Esophagus squamous epithelium (tissue), 5 donors: Measurements from ENCODE around the gene GALNT14. TPM values are rescaled to one million over a fixed set of nuclear protein-coding genes. Genes with fewer than 3 reads are reported as not detected.

Experiments
- DNase-seq: peaks from one replicate; lab custom pipeline; 2025; lab: John Stamatoyannopoulos, UW
- H3K27ac ChIP-seq, 4 donors: fragments of 200-600 bp; sonication (generic); one replicate each; pipeline ENCODE4 v1.5.1; 2016 to 2019; ENCODE audit warnings: mild to moderate bottlenecking in 1 of 4
- H3K27me3 ChIP-seq, 4 donors: fragments of 200-600 bp; sonication (generic); 1 replicate in 3 of 4; 2 replicates in 1 of 4; pipeline versions ENCODE4 v1.5.1 to v1.6.0; 2017 to 2021; ENCODE audit warnings: antibody characterized with exemption in 1 of 4
- H3K36me3 ChIP-seq, 3 donors: fragments of 200-600 bp; sonication (generic); one replicate each; pipeline ENCODE4 v1.5.1; 2016 to 2019
- H3K4me1 ChIP-seq, 3 donors: fragments of 200-600 bp; sonication (generic); one replicate each; pipeline ENCODE4 v1.5.1; 2017 to 2019
- H3K4me3 ChIP-seq, 4 donors: fragments of 200-600 bp; sonication (generic); 1 replicate in 3 of 4; 2 replicates in 1 of 4; pipeline ENCODE4 v1.5.1; 2016 to 2019; ENCODE audit warnings: mild to moderate bottlenecking in 2 of 4, moderate library complexity in 1 of 4
- H3K9me3 ChIP-seq, 3 donors: fragments of 200-600 bp; sonication (generic); one replicate each; pipeline ENCODE4 v1.5.1; 2016 to 2019
- CTCF ChIP-seq, 6 experiments: fragments of 450-650 bp in 4 of 6; fragments of 200-600 bp in 2 of 6; sonication (generic) in 2 of 6; IDR thresholded peaks; one replicate each; pipeline ENCODE4 v1.5.1; 2016 to 2019; ENCODE audit warnings: antibody characterized with exemption in 6 of 6, mild to moderate bottlenecking in 4 of 6, moderate library complexity in 4 of 6
- POLR2A ChIP-seq, 4 donors: fragments of 450-650 bp; IDR thresholded peaks; one replicate each; pipeline ENCODE4 v1.6.1; 2017; ENCODE audit warnings: antibody characterized with exemption in 4 of 4, mild to moderate bottlenecking in 4 of 4, moderate library complexity in 3 of 4
- WGBS, 2 donors: methylation state at CpG; one replicate each; pipeline ENCODE4 v1.1.5; 2018; 5-methylcytosine and 5-hydroxymethylcytosine counted together
- intact Hi-C: fragments of 100-400 bp; cut with DNase I; formaldehyde crosslinking; loops from one replicate; pipeline ENCODE4 v1.15.0; 2022
- total RNA-seq, 4 donors: library from RNA; depleted of rRNA; stranded (reverse); fragments of >200 nt; gene quantifications; one replicate each; pipeline ENCODE4 v1.1.0, GENCODE V29; 2016
- donor health status: DM: yes; HTN: yes; CAD: no.

The GALNT14 gene
- total RNA-seq, 4 donors from 2014 or later, result 18.6 to 29.0 (median 21.3) TPM

GRCh38 chr2:31089645-31090044, 48.6 kb downstream of the GALNT14 start:
- H3K27ac ChIP-seq, result no peak overlapping the region
- H3K4me3 ChIP-seq, result no peak overlapping the region
- DNase-seq, result no peak
- H3K4me1 ChIP-seq, result no peaks in the 10 kb centered on the region
- H3K9me3 ChIP-seq, result no peaks in the 10 kb centered on the region
- H3K36me3 ChIP-seq, result no peaks in the 10 kb centered on the region
- intact Hi-C loops, result no loop called here
- WGBS, 2 donors, result 78 to 100% methylated on average over 2 of the region's 2 CpGs
- no peaks in the 10 kb centered on the region for H3K27me3 ChIP-seq
- TF ChIP-seq POLR2A (IDR thresholded peaks at IDR 0.05) (no peak), CTCF (IDR thresholded peaks at IDR 0.05) (no peak)

- intact Hi-C loops, result no loop called here
- WGBS, 2 donors, result 77 to 84% methylated on average over 6 of the region's 6 CpGs
Measured at GRCh38 chr2:31088504-31089195, 49.6 kb downstream of the GALNT14 start.

GRCh38 chr2:31087491-31087890, 50.7 kb downstream of the GALNT14 start:
- TF ChIP-seq POLR2A (IDR thresholded peaks at IDR 0.05) (no peak), CTCF (IDR thresholded peaks at IDR 0.05) (no peak)
- H3K27me3 ChIP-seq, result no peaks in the 10 kb centered on the region
- intact Hi-C loops, result no loop called here
- H3K36me3 ChIP-seq, result no peaks in the 10 kb centered on the region
- H3K4me1 ChIP-seq, result no peaks in the 10 kb centered on the region
- H3K4me3 ChIP-seq, result no peak overlapping the region
- no peak for DNase-seq
- no peaks in the 10 kb centered on the region for H3K9me3 ChIP-seq
- WGBS, 2 donors, result 79 to 80% methylated on average over 3 of the region's 3 CpGs
- H3K27ac ChIP-seq, result no peak overlapping the region

More at GRCh38 chr2:31088504-31089195, 49.6 kb downstream of the GALNT14 start:
- Histone ChIP-seq H3K4me1 (no peaks in the 10 kb centered on the region), H3K36me3 (no peaks in the 10 kb centered on the region), H3K27ac (no peak overlapping the region), H3K4me3 (no peak overlapping the region), H3K27me3 (no peaks in the 10 kb centered on the region), H3K9me3 (no peaks in the 10 kb centered on the region)
- DNase-seq, result no peak
- TF ChIP-seq POLR2A (IDR thresholded peaks at IDR 0.05), result no peak
- no peak for TF ChIP-seq CTCF (IDR thresholded peaks at IDR 0.05)

- Histone ChIP-seq H3K27ac (no peak overlapping the region), H3K27me3 (no peaks in the 10 kb centered on the region), H3K4me3 (no peak overlapping the region), H3K36me3 (no peaks in the 10 kb centered on the region), H3K9me3 (no peaks in the 10 kb centered on the region), H3K4me1 (no peaks in the 10 kb centered on the region)
- intact Hi-C loops, result no loop called here
- WGBS, 2 donors, result 90 to 91% methylated on average over 4 of the region's 4 CpGs
- DNase-seq, result no peak
- no peak for TF ChIP-seq POLR2A (IDR thresholded peaks at IDR 0.05)
- TF ChIP-seq CTCF (IDR thresholded peaks at IDR 0.05), result no peak
Measured at GRCh38 chr2:31086590-31086989, 51.6 kb downstream of the GALNT14 start.

- no peak for DNase-seq
- Histone ChIP-seq H3K27ac (no peak overlapping the region), H3K27me3 (no peaks in the 10 kb centered on the region), H3K4me1 (no peaks in the 10 kb centered on the region), H3K4me3 (no peak overlapping the region), H3K9me3 (no peaks in the 10 kb centered on the region), H3K36me3 (no peaks in the 10 kb centered on the region)
- intact Hi-C loops, result no loop called here
- TF ChIP-seq CTCF (IDR thresholded peaks at IDR 0.05), result no peak
- no peak for TF ChIP-seq POLR2A (IDR thresholded peaks at IDR 0.05)
- WGBS, 2 donors, result 85 to 89% methylated on average over 11 to 13 of the region's 13 CpGs
Measured at GRCh38 chr2:31083234-31083993, 54.8 kb downstream of the GALNT14 start.
